Measurements from ENCODE around the gene CYB5A.

CYB5A gene

DNA sequence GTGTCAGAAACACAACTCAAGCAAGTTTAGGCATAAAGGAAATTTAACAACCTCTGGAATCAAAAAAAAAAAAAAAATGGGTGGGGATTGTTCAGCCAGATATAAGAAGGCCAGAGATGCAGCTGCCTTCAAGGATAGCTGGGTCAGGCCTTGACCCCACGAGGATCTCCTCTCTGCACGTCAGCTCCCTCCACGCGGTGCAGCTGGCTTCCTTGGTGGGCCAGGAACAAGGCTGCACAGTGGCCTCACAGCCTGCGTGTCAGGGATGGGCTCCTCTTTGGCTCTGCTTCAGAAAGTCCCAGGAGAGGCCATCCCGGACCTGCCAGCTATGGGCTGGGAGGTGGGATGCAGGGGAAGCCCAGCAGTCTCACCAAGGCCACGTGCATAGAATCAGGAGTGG, 88.0 kb downstream of the CYB5A start:
- Histone ChIP-seq H3K27ac (ENCODE audit: extremely low read depth, low read depth, low read length) (no peak overlapping the region), H3K4me1 (ENCODE audit: control insufficient read depth, insufficient read depth, low read length) (no peaks in the 10 kb centered on the region), H3K9me3 (ENCODE audit: control insufficient read depth, insufficient read depth, low read depth, low read length) (no peaks in the 10 kb centered on the region), H3K36me3 (ENCODE audit: control insufficient read depth in 2 of 2, insufficient read depth in 1 of 2, low read length in 2 of 2) (no peaks in the 10 kb centered on the region), H3K4me3 (ENCODE audit: low read depth, low read length) (no peak overlapping the region)
- CTCF ChIA-PET: interaction anchor here (0.8 kb wide), 1 partner anchor 96 kb away, joined by 3 read pairs; no protein-coding TSS in a partner anchor
- POLR2A ChIA-PET: no interaction called here
- TF ChIP-seq MEIS1 (CRISPR knock-in tag; IDR thresholded peaks at IDR 0.05; ENCODE audit: borderline replicate concordance): no peak
- TF ChIP-seq ZNF747 (tag by site-specific recombination; IDR thresholded peaks at IDR 0.05): no peak
- TF ChIP-seq, protein P1, sequence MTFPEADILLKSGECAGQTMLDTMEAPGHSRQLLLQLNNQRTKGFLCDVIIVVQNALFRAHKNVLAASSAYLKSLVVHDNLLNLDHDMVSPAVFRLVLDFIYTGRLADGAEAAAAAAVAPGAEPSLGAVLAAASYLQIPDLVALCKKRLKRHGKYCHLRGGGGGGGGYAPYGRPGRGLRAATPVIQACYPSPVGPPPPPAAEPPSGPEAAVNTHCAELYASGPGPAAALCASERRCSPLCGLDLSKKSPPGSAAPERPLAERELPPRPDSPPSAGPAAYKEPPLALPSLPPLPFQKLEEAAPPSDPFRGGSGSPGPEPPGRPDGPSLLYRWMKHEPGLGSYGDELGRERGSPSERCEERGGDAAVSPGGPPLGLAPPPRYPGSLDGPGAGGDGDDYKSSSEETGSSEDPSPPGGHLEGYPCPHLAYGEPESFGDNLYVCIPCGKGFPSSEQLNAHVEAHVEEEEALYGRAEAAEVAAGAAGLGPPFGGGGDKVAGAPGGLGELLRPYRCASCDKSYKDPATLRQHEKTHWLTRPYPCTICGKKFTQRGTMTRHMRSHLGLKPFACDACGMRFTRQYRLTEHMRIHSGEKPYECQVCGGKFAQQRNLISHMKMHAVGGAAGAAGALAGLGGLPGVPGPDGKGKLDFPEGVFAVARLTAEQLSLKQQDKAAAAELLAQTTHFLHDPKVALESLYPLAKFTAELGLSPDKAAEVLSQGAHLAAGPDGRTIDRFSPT (tag by site-specific recombination; IDR thresholded peaks at IDR 0.05): no peak
- TF ChIP-seq ZFP41 (tag by site-specific recombination; IDR thresholded peaks at IDR 0.05; ENCODE audit: borderline replicate concordance): no peak
- TF ChIP-seq MZF1 (tag by site-specific recombination; IDR thresholded peaks at IDR 0.05; ENCODE audit: borderline replicate concordance): no peak
- TF ChIP-seq ZNF621 (tag by site-specific recombination; IDR thresholded peaks at IDR 0.05): no peak
- no peak for TF ChIP-seq ZBTB7A (tag by site-specific recombination; IDR thresholded peaks at IDR 0.05; ENCODE audit: low read depth)
- no peak for TF ChIP-seq ZNF600 (tag by site-specific recombination; IDR thresholded peaks at IDR 0.05)
- TF ChIP-seq ZBTB20 (tag by site-specific recombination; IDR thresholded peaks at IDR 0.05): no peak

Data from HEK293 (cell line).